PC-3 (cell line): ENCODE results near the gene MYO7A.

Experiments used
- CTCF ChIP-seq: fragments of 300-600 bp; sonication (generic); conservative IDR thresholded peaks from 2 replicates; pipeline ENCODE4 v1.5.1; 2017; ENCODE audit warnings: antibody characterized with exemption, low read depth, mild to moderate bottlenecking, low read length
- EZH2 ChIP-seq: fragments of 300-600 bp; sonication (generic); IDR thresholded peaks from one replicate; pipeline ENCODE4 v1.6.1; 2017; ENCODE audit warnings: antibody characterized with exemption, mild to moderate bottlenecking, low read length; ENCODE audit not compliant: unreplicated experiment

GRCh38 chr11:77190331-77191075 is 62.5 kb downstream of the MYO7A start:
- TF ChIP-seq CTCF (no peak), EZH2 (no peak)
